Spinal cord (tissue), 10 donors: ENCODE results near the gene MINDY2. TPM values are rescaled to one million over a fixed set of nuclear protein-coding genes. Genes with fewer than 3 reads are reported as not detected.

Source experiments
- DNase-seq, 6 donors: peaks; one replicate each; pipeline versions ENCODE4 v3.0.0 to v3.0.0-alpha.2; 2013 to 2015; ENCODE audit warnings: low spot score in 6 of 6, low read depth in 4 of 6
- H3K27ac ChIP-seq: one replicate; pipeline ENCODE4 v1.5.1; 2013; ENCODE audit warnings: low read depth, low read length, control low read depth
- H3K27me3 ChIP-seq: one replicate; pipeline ENCODE4 v1.6.1; 2013; ENCODE audit warnings: low read length; ENCODE audit not compliant: control insufficient read depth, insufficient read depth
- H3K36me3 ChIP-seq: one replicate; pipeline ENCODE4 v1.6.1; 2013; ENCODE audit warnings: low read length; ENCODE audit not compliant: control insufficient read depth, insufficient read depth
- H3K4me1 ChIP-seq: one replicate; pipeline ENCODE4 v1.6.1; 2013; ENCODE audit warnings: low read length; ENCODE audit not compliant: control insufficient read depth, insufficient read depth
- H3K4me3 ChIP-seq: one replicate; pipeline ENCODE4 v1.5.1; 2013; ENCODE audit warnings: low read depth, low read length, control low read depth
- H3K9me3 ChIP-seq: one replicate; pipeline ENCODE4 v1.6.1; 2013; ENCODE audit warnings: low read length; ENCODE audit not compliant: control insufficient read depth, insufficient read depth
- WGBS: methylation state at CpG from one replicate; pipeline ENCODE4 v1.1.5; 2013; ENCODE audit warnings: missing lambda C conversion rate; ENCODE audit not compliant: insufficient coverage; 5-methylcytosine and 5-hydroxymethylcytosine counted together
- polyA plus RNA-seq, 2 donors: library from polyadenylated mRNA; unstranded; fragments of 120-200 nt; gene quantifications; one replicate each; pipeline ENCODE4 v1.2.1, GENCODE V29; 2013; ENCODE audit not compliant: insufficient read length in 2 of 2
- total RNA-seq, 2 donors: library from RNA; depleted of rRNA in 1 of 2; stranded (reverse); fragments of 120-200 nt in 1 of 2; fragments of >200 nt in 1 of 2; gene quantifications; one replicate each; pipeline versions ENCODE4 v1.2.3 to v1.2.4, GENCODE V29; 2013 to 2014
- donor health status: healthy.

MINDY2 gene
- total and polyA plus RNA-seq, 4 donors = 15.8 to 48.1 (median 18.8) TPM

- WGBS = 0% methylated on average over 51 of the region's 62 CpGs
- Histone ChIP-seq H3K27ac (peak within 1 kb of the TSS; percentile 97), H3K9me3 (no peaks in the 10 kb centered on the region), H3K36me3 (no peaks in the 10 kb centered on the region), H3K4me1 (peaks cover 7% of the 10 kb centered on the region), H3K4me3 (peak within 1 kb of the TSS; percentile 89), H3K27me3 (no peaks in the 10 kb centered on the region)
- peak; percentile 93 to 99 (median 98) for DNase-seq
Observed at GRCh38 chr15:58749532-58750337, 21.4 kb upstream of the MINDY2 start, which contains the start of gene ADAM10. Gene ADAM10, minus strand, starts transcription at chr15:58749707. Its CDS starts 173 bp downstream, at chr15:58749534.

- WGBS = 90% methylated on average over 2 of the region's 3 CpGs
- no peaks in the 10 kb centered on the region for H3K27me3 ChIP-seq
- H3K4me3 ChIP-seq = no peak overlapping the region
- H3K27ac ChIP-seq = no peak overlapping the region
- no peaks in the 10 kb centered on the region for H3K9me3 ChIP-seq
- no peak for DNase-seq
- H3K36me3 ChIP-seq = no peaks in the 10 kb centered on the region
- H3K4me1 ChIP-seq = peaks cover 5% of the 10 kb centered on the region
Observed at GRCh38 chr15:58752716-58753115, 18.4 kb upstream of the MINDY2 start.

- H3K4me1 ChIP-seq = peaks cover 5% of the 10 kb centered on the region
- no peak overlapping the region for H3K27ac ChIP-seq
- H3K27me3 ChIP-seq = no peaks in the 10 kb centered on the region
- H3K4me3 ChIP-seq = no peak overlapping the region
- no peak for DNase-seq
- WGBS = 100% methylated on average over 1 of the region's 3 CpGs
- no peaks in the 10 kb centered on the region for H3K36me3 ChIP-seq
- no peaks in the 10 kb centered on the region for H3K9me3 ChIP-seq
Observed at GRCh38 chr15:58755350-58755749, 15.8 kb upstream of the MINDY2 start.

GRCh38 chr15:58755956-58756355, 15.1 kb upstream of the MINDY2 start:
- Histone ChIP-seq H3K27ac (no peak overlapping the region), H3K27me3 (no peaks in the 10 kb centered on the region), H3K4me1 (no peaks in the 10 kb centered on the region), H3K36me3 (no peaks in the 10 kb centered on the region), H3K4me3 (no peak overlapping the region), H3K9me3 (no peaks in the 10 kb centered on the region)
- 78% methylated on average over 4 of the region's 6 CpGs for WGBS
- peak in 1 of 6 donors; percentile 17 for DNase-seq

- peak in 1 of 6 donors; percentile 9 for DNase-seq
- WGBS = 63% methylated on average over 2 of the region's 3 CpGs
Observed at GRCh38 chr15:58758141-58758540, 13.0 kb upstream of the MINDY2 start.

GRCh38 chr15:58760385-58761009, 10.6 kb upstream of the MINDY2 start:
- no peaks in the 10 kb centered on the region for H3K9me3 ChIP-seq
- no peaks in the 10 kb centered on the region for H3K36me3 ChIP-seq
- H3K4me1 ChIP-seq = no peaks in the 10 kb centered on the region
- H3K4me3 ChIP-seq = no peak overlapping the region
- H3K27me3 ChIP-seq = no peaks in the 10 kb centered on the region
- no peak for DNase-seq
- H3K27ac ChIP-seq = no peak overlapping the region
- WGBS = no CpG with 5 or more reads among the region's 7 CpGs

More at GRCh38 chr15:58758141-58758540, 13.0 kb upstream of the MINDY2 start:
- H3K9me3 ChIP-seq = no peaks in the 10 kb centered on the region
- no peaks in the 10 kb centered on the region for H3K27me3 ChIP-seq
- no peaks in the 10 kb centered on the region for H3K36me3 ChIP-seq
- no peak overlapping the region for H3K4me3 ChIP-seq
- H3K27ac ChIP-seq = no peak overlapping the region
- no peaks in the 10 kb centered on the region for H3K4me1 ChIP-seq

- no CpG with 5 or more reads among the region's 1 CpG for WGBS
- no peak overlapping the region for H3K4me3 ChIP-seq
- H3K36me3 ChIP-seq = no peaks in the 10 kb centered on the region
- no peaks in the 10 kb centered on the region for H3K27me3 ChIP-seq
- no peaks in the 10 kb centered on the region for H3K9me3 ChIP-seq
- no peak overlapping the region for H3K27ac ChIP-seq
- no peaks in the 10 kb centered on the region for H3K4me1 ChIP-seq
- DNase-seq = no peak
Observed at GRCh38 chr15:58761010-58761388, 10.1 kb upstream of the MINDY2 start.

- H3K4me3 ChIP-seq = no peak overlapping the region
- no peaks in the 10 kb centered on the region for H3K9me3 ChIP-seq
- H3K36me3 ChIP-seq = no peaks in the 10 kb centered on the region
- no peaks in the 10 kb centered on the region for H3K4me1 ChIP-seq
- no peak for DNase-seq
- H3K27ac ChIP-seq = no peak overlapping the region
- no peaks in the 10 kb centered on the region for H3K27me3 ChIP-seq
Observed at GRCh38 chr15:58762285-58762684, 8.8 kb upstream of the MINDY2 start.

- Histone ChIP-seq H3K9me3 (no peaks in the 10 kb centered on the region), H3K36me3 (no peaks in the 10 kb centered on the region), H3K4me1 (no peaks in the 10 kb centered on the region), H3K27me3 (no peaks in the 10 kb centered on the region), H3K4me3 (no peak overlapping the region), H3K27ac (no peak overlapping the region)
- no CpG with 5 or more reads among the region's 1 CpG for WGBS
- DNase-seq = no peak
Observed at GRCh38 chr15:58762731-58763130, 8.4 kb upstream of the MINDY2 start.

GRCh38 chr15:58764468-58764867, 6.6 kb upstream of the MINDY2 start:
- 91% methylated on average over 4 of the region's 5 CpGs for WGBS
- H3K4me1 ChIP-seq = no peaks in the 10 kb centered on the region
- no peaks in the 10 kb centered on the region for H3K36me3 ChIP-seq
- H3K27me3 ChIP-seq = no peaks in the 10 kb centered on the region
- DNase-seq = no peak
- H3K27ac ChIP-seq = no peak overlapping the region
- H3K9me3 ChIP-seq = no peaks in the 10 kb centered on the region
- H3K4me3 ChIP-seq = no peak overlapping the region
